ENCODE results near the gene ILRUN.

- no peak for TF ChIP-seq EZH2phosphoT487 (IDR thresholded peaks at IDR 0.05; ENCODE audit: unreplicated experiment)
- TF ChIP-seq EZH2 (IDR thresholded peaks at IDR 0.05; ENCODE audit: low read depth, unreplicated experiment) = no peak
- TF ChIP-seq CTCF (conservative IDR thresholded peaks at IDR 0.05; ENCODE audit: low read depth in 2 of 2) = no peak
- TF ChIP-seq NANOG (IDR thresholded peaks at IDR 0.05; ENCODE audit: borderline replicate concordance) = no peak
- no peak for TF ChIP-seq REST (IDR thresholded peaks at IDR 0.05; ENCODE audit: unreplicated experiment)
- no peak for TF ChIP-seq CREB1 (CRISPR knock-in tag; IDR thresholded peaks at IDR 0.05; ENCODE audit: low read depth)
- TF ChIP-seq POLR2AphosphoS5 (IDR thresholded peaks at IDR 0.05; ENCODE audit: low read depth) = no peak
These were observed 24.5 kb downstream of the ILRUN start for GRCh38 chr6:34671801-34672656.

Data from GM23338 (cell line).